Neuronal stem cell (in vitro differentiated cells): Measurements from ENCODE around the gene SNRNP70.
A peak's percentile ranks its signal among the peaks of the same experiment; 100 is the strongest.

Experiments used
- DNase-seq: peaks from one replicate; pipeline ENCODE4 v3.0.0-alpha.2; 2013; ENCODE audit warnings: low spot score
- H2AFZ ChIP-seq: one replicate; pipeline ENCODE4 v1.6.1; 2013; ENCODE audit warnings: mild to moderate bottlenecking, low read length, inconsistent platforms
- H2AK5ac ChIP-seq: 2 replicates; pipeline ENCODE4 v1.6.1; 2013; ENCODE audit warnings: low read depth, mild to moderate bottlenecking, inconsistent platforms, low read length, moderate library complexity, mixed read lengths
- H2BK120ac ChIP-seq: 2 replicates; pipeline ENCODE4 v1.6.1; 2013; ENCODE audit warnings: low read depth, mild to moderate bottlenecking, inconsistent platforms, low read length, moderate library complexity, mixed read lengths
- H2BK12ac ChIP-seq: one replicate; pipeline ENCODE4 v1.6.1; 2013; ENCODE audit warnings: low read length, inconsistent platforms
- H2BK15ac ChIP-seq: 2 replicates; pipeline ENCODE4 v1.6.1; 2013; ENCODE audit warnings: mild to moderate bottlenecking, low read length, inconsistent platforms, mixed read lengths
- H2BK5ac ChIP-seq: one replicate; pipeline ENCODE4 v1.6.1; 2013; ENCODE audit warnings: inconsistent platforms, mild to moderate bottlenecking, low read length, moderate library complexity
- H3K14ac ChIP-seq: one replicate; pipeline ENCODE4 v1.6.1; 2013; ENCODE audit warnings: low read length, inconsistent platforms
- H3K18ac ChIP-seq: 2 replicates; pipeline ENCODE4 v1.6.1; 2013; ENCODE audit warnings: low read length, inconsistent platforms
- H3K23ac ChIP-seq: 2 replicates; pipeline ENCODE4 v1.6.1; 2013; ENCODE audit warnings: low read depth, mild to moderate bottlenecking, mixed read lengths, low read length, inconsistent platforms; ENCODE audit not compliant: poor library complexity
- H3K27ac ChIP-seq: replicated peaks from 3 replicates; pipeline ENCODE4 v1.5.1; 2013; ENCODE audit warnings: low read length, inconsistent platforms
- H3K27me3 ChIP-seq, 3 experiments: 2 replicates each; pipeline ENCODE4 v1.6.1; 2013; ENCODE audit warnings: low read length in 3 of 3, mild to moderate bottlenecking in 2 of 3, inconsistent platforms in 1 of 3, low read depth in 1 of 3, mixed read lengths in 1 of 3, moderate library complexity in 1 of 3; ENCODE audit not compliant: control insufficient read depth in 3 of 3, insufficient read depth in 3 of 3
- H3K36me3 ChIP-seq, 2 donors: replicated peaks in 1 of 2; 2 replicates each; pipeline ENCODE4 v1.6.1; 2013; ENCODE audit warnings: low read length in 2 of 2; ENCODE audit not compliant: control insufficient read depth in 2 of 2, insufficient read depth in 2 of 2
- H3K4ac ChIP-seq: 2 replicates; pipeline ENCODE4 v1.6.1; 2013; ENCODE audit warnings: inconsistent platforms, mild to moderate bottlenecking, low read length, moderate library complexity
- H3K4me1 ChIP-seq, 2 donors: 1 replicate in 1 of 2; 2 replicates in 1 of 2; pipeline ENCODE4 v1.6.1; 2013; ENCODE audit warnings: low read length in 2 of 2, low read depth in 1 of 2; ENCODE audit not compliant: control insufficient read depth in 2 of 2, insufficient read depth in 1 of 2
- H3K4me2 ChIP-seq: one replicate; pipeline ENCODE4 v1.6.1; 2013; ENCODE audit warnings: mild to moderate bottlenecking, low read length, inconsistent platforms; ENCODE audit not compliant: insufficient read depth, poor library complexity, severe bottlenecking
- H3K4me3 ChIP-seq, 2 donors: 2 replicates each; pipeline ENCODE4 v1.5.1; 2013; ENCODE audit warnings: low read length in 2 of 2, mild to moderate bottlenecking in 2 of 2, inconsistent platforms in 1 of 2, moderate library complexity in 1 of 2
- H3K79me1 ChIP-seq: one replicate; pipeline ENCODE4 v1.6.1; 2013; ENCODE audit warnings: low read depth, mild to moderate bottlenecking, inconsistent platforms, low read length, moderate library complexity
- H3K9ac ChIP-seq: one replicate; pipeline ENCODE4 v1.6.1; 2013; ENCODE audit warnings: mild to moderate bottlenecking, low read depth, low read length, inconsistent platforms; ENCODE audit not compliant: poor library complexity
- H3K9me3 ChIP-seq, 2 donors: replicated peaks in 1 of 2; 2 replicates each; pipeline versions ENCODE3 to v1.6.1; 2013; ENCODE audit warnings: low read length in 2 of 2, mild to moderate bottlenecking in 2 of 2, inconsistent platforms in 1 of 2, low read depth in 1 of 2, mixed read lengths in 1 of 2, moderate library complexity in 1 of 2; ENCODE audit not compliant: control insufficient read depth in 2 of 2, insufficient read depth in 1 of 2
- H4K8ac ChIP-seq: one replicate; pipeline ENCODE4 v1.6.1; 2013; ENCODE audit warnings: low read depth, mild to moderate bottlenecking, inconsistent platforms, low read length, moderate library complexity
- H4K91ac ChIP-seq: one replicate; pipeline ENCODE4 v1.6.1; 2013; ENCODE audit warnings: low read length, low read depth, mild to moderate bottlenecking, inconsistent platforms; ENCODE audit not compliant: poor library complexity
- WGBS, 2 donors: extraction: QIAGEN DNeasy Blood & Tissue Kit; methylation state at CpG; one replicate each; pipeline ENCODE4 v1.1.7; 2013; ENCODE audit warnings: missing lambda C conversion rate in 2 of 2, mixed read lengths in 1 of 2; ENCODE audit not compliant: insufficient read length in 2 of 2, insufficient replicate concordance in 1 of 2; ENCODE audit errors: extremely low coverage in 2 of 2; 5-methylcytosine and 5-hydroxymethylcytosine counted together

The SNRNP70 gene

GRCh38 chr19:49058562-49058961 is 26.7 kb upstream of the SNRNP70 start:
- H3K36me3 ChIP-seq: no peaks in the 10 kb centered on the region
- no peak overlapping the region for H3K23ac ChIP-seq
- no peaks in the 10 kb centered on the region for H3K79me1 ChIP-seq
- no peak overlapping the region for H3K4me2 ChIP-seq
- H3K4me1 ChIP-seq: peaks cover 9 to 17% of the 10 kb centered on the region in 2 donors
- peak overlapping the region; percentile 46 for H2AK5ac ChIP-seq
- no CpG with 5 or more reads among the region's 10 CpGs for WGBS, 2 donors
- no peak overlapping the region for H3K4me3 ChIP-seq
- H3K18ac ChIP-seq: peak overlapping the region; percentile 76
- DNase-seq: no peak
- H2BK15ac ChIP-seq: peak overlapping the region; percentile 37
- H2AFZ ChIP-seq: no peak overlapping the region
- H2BK120ac ChIP-seq: no peak overlapping the region
- H4K8ac ChIP-seq: no peak overlapping the region
- peaks cover 8 to 72% (median 39%) of the 10 kb centered on the region in 3 experiments for H3K27me3 ChIP-seq
- H2BK12ac ChIP-seq: no peak overlapping the region
- no peak overlapping the region for H3K14ac ChIP-seq
- no peak overlapping the region for H4K91ac ChIP-seq
- H3K27ac ChIP-seq: no peak overlapping the region
- no peaks in the 10 kb centered on the region for H3K9me3 ChIP-seq
- H2BK5ac ChIP-seq: no peak overlapping the region
- no peak overlapping the region for H3K4ac ChIP-seq
- no peak overlapping the region for H3K9ac ChIP-seq

GRCh38 chr19:49059053-49059452 is 26.2 kb upstream of the SNRNP70 start:
- H4K91ac ChIP-seq: no peak overlapping the region
- H3K27me3 ChIP-seq: peaks cover 8 to 77% (median 39%) of the 10 kb centered on the region in 3 experiments
- H2AK5ac ChIP-seq: peak overlapping the region; percentile 46
- H2BK5ac ChIP-seq: no peak overlapping the region
- DNase-seq: no peak
- no peak overlapping the region for H3K27ac ChIP-seq
- H4K8ac ChIP-seq: no peak overlapping the region
- no peak overlapping the region for H2BK12ac ChIP-seq
- peaks cover 9 to 17% of the 10 kb centered on the region in 2 donors for H3K4me1 ChIP-seq
- H3K79me1 ChIP-seq: no peaks in the 10 kb centered on the region
- no peak overlapping the region for H3K4me3 ChIP-seq
- no peaks in the 10 kb centered on the region for H3K9me3 ChIP-seq
- no peak overlapping the region for H3K9ac ChIP-seq
- no peak overlapping the region for H3K4ac ChIP-seq
- H2BK15ac ChIP-seq: no peak overlapping the region
- WGBS, 2 donors: no CpG with 5 or more reads among the region's 9 CpGs
- no peak overlapping the region for H3K4me2 ChIP-seq
- no peak overlapping the region for H2AFZ ChIP-seq
- H3K36me3 ChIP-seq: no peaks in the 10 kb centered on the region
- H3K18ac ChIP-seq: no peak overlapping the region
- H3K14ac ChIP-seq: no peak overlapping the region
- H2BK120ac ChIP-seq: no peak overlapping the region
- no peak overlapping the region for H3K23ac ChIP-seq

DNA sequence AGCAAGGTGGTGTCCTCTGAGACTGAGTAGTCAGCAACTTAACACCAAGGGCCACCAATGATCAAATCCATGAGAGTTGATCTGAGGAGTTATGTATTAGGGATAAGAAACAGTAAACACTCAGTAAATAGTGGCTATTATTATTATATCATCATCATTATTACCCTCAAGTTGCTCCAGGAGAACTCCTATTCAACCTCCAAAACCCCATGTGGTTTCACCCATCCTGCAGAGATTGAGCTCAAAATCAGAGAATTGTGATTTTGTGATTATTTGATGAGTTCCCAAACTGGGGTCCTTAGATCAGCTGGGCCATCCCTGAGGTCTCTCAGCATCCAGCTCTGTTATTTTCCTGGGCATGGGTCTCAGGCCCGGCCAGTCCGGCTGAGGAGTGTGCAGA is 24.3 kb upstream of the SNRNP70 start:
- H4K8ac ChIP-seq: peak overlapping the region; percentile 17
- peak overlapping the region; percentile 66 for H2BK5ac ChIP-seq
- no peak overlapping the region for H3K14ac ChIP-seq
- no peak overlapping the region for H3K23ac ChIP-seq
- peaks cover 18 to 23% of the 10 kb centered on the region in 2 donors for H3K4me1 ChIP-seq
- no peaks in the 10 kb centered on the region for H3K9me3 ChIP-seq
- no peak overlapping the region for H3K27ac ChIP-seq
- H3K27me3 ChIP-seq: peaks cover 8 to 83% (median 37%) of the 10 kb centered on the region in 3 experiments
- no peaks in the 10 kb centered on the region for H3K36me3 ChIP-seq
- no peak overlapping the region for H3K4ac ChIP-seq
- H3K9ac ChIP-seq: no peak overlapping the region
- no peak overlapping the region for H3K4me2 ChIP-seq
- H2AK5ac ChIP-seq: no peak overlapping the region
- H3K79me1 ChIP-seq: no peaks in the 10 kb centered on the region
- peak overlapping the region; percentile 89 for H2BK15ac ChIP-seq
- no peak overlapping the region for H4K91ac ChIP-seq
- WGBS, 2 donors: no CpG with 5 or more reads among the region's 2 CpGs
- no peak overlapping the region for H2AFZ ChIP-seq
- H3K4me3 ChIP-seq: no peak overlapping the region
- no peak overlapping the region for H2BK12ac ChIP-seq
- no peak overlapping the region for H3K18ac ChIP-seq
- no peak for DNase-seq
- H2BK120ac ChIP-seq: peak overlapping the region; percentile 18

DNA sequence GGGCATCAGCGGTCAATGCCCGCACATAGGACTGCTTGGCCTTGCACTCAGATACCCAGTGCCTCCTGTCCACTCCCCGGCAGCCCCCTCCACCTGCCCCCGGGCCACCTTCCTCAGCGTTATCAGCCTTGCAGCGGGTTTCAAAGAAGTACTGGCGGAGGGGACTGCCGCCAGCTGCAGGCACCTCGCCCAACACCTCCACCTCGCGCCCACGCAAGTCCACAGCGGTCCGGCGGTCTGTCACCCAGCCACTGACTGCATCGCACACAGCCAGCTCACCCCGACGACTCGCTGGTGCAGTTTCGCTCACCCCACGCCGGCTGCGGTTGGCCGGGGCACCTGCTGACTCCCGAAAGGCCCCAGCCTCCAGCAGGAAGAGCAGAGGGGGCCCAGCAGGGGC is 23.8 kb upstream of the SNRNP70 start:
- Histone ChIP-seq H3K79me1 (no peaks in the 10 kb centered on the region), H3K27me3 (peaks cover 5 to 83% (median 37%) of the 10 kb centered on the region in 3 experiments), H3K36me3 (no peaks in the 10 kb centered on the region), H3K18ac (peak overlapping the region; percentile 13), H2BK120ac (peak overlapping the region; percentile 18), H3K9ac (peak overlapping the region; percentile 63), H3K4ac (no peak overlapping the region), H3K14ac (no peak overlapping the region), H3K27ac (no peak overlapping the region), H2AFZ (no peak overlapping the region), H2AK5ac (no peak overlapping the region), H3K4me3 (no peak overlapping the region), H2BK12ac (no peak overlapping the region), H3K4me1 (peaks cover 18 to 19% of the 10 kb centered on the region in 2 donors), H2BK5ac (peak overlapping the region; percentile 66), H4K91ac (no peak overlapping the region), H2BK15ac (peak overlapping the region; percentile 89), H4K8ac (peak overlapping the region; percentile 17), H3K4me2 (no peak overlapping the region), H3K9me3 (no peaks in the 10 kb centered on the region), H3K23ac (no peak overlapping the region)
- no peak for DNase-seq
- no CpG with 5 or more reads among the region's 25 CpGs for WGBS, 2 donors
